ENCODE results near the gene SYCN. TPM values are rescaled to one million over a fixed set of nuclear protein-coding genes. Genes with fewer than 3 reads are reported as not detected.

SYCN gene
- total RNA-seq, 1 donor from 2014 or later: not detected

DNA sequence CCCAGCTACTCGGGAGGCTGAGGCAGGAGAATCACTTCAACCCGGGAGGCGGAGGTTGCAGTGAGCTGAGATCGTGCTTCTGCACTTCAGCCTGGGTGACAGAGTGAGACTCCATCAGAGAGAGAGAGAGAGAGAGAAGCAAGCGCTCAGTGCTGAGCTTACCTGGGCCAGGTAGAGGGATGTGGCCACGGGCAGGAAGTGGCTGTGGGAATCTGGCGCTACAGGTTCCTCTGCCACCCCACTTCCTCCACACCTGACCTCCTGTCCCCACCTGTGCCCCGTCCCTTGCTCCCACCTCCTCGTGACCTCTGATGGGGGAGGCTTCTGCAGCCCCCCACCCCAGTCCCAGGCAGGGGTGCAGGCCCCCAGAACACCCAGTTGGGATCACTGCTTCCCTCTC lies 8.3 kb downstream of the SYCN start:
- Mint-ChIP-seq H3K36me3 (no peaks in the 10 kb centered on the region), H3K27me3 (peaks cover 44% of the 10 kb centered on the region), H3K27ac (peak overlapping the region; percentile 55), H3K4me3 (peak overlapping the region; percentile 39), H3K9me3 (no peaks in the 10 kb centered on the region), H3K4me1 (ENCODE audit: unreplicated experiment) (peaks cover 23% of the 10 kb centered on the region)
- TF ChIP-seq, protein P1, sequence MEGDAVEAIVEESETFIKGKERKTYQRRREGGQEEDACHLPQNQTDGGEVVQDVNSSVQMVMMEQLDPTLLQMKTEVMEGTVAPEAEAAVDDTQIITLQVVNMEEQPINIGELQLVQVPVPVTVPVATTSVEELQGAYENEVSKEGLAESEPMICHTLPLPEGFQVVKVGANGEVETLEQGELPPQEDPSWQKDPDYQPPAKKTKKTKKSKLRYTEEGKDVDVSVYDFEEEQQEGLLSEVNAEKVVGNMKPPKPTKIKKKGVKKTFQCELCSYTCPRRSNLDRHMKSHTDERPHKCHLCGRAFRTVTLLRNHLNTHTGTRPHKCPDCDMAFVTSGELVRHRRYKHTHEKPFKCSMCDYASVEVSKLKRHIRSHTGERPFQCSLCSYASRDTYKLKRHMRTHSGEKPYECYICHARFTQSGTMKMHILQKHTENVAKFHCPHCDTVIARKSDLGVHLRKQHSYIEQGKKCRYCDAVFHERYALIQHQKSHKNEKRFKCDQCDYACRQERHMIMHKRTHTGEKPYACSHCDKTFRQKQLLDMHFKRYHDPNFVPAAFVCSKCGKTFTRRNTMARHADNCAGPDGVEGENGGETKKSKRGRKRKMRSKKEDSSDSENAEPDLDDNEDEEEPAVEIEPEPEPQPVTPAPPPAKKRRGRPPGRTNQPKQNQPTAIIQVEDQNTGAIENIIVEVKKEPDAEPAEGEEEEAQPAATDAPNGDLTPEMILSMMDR (conservative IDR thresholded peaks at IDR 0.05): no peak
- no peak for DNase-seq (ENCODE audit: extremely low spot score, unreplicated experiment)

- Mint-ChIP-seq H3K9me3 (no peaks in the 10 kb centered on the region), H3K4me3 (peak overlapping the region; percentile 39), H3K27me3 (peaks cover 42% of the 10 kb centered on the region), H3K27ac (peak overlapping the region; percentile 55), H3K4me1 (ENCODE audit: unreplicated experiment) (peaks cover 27% of the 10 kb centered on the region), H3K36me3 (no peaks in the 10 kb centered on the region)
- TF ChIP-seq, protein P1 (conservative IDR thresholded peaks at IDR 0.05): no peak
- DNase-seq (ENCODE audit: extremely low spot score, unreplicated experiment): no peak
Observed at GRCh38 chr19:39194832-39195542, 9.1 kb downstream of the SYCN start.

- Mint-ChIP-seq H3K36me3 (no peaks in the 10 kb centered on the region), H3K9me3 (no peaks in the 10 kb centered on the region), H3K27me3 (peaks cover 41% of the 10 kb centered on the region), H3K4me1 (ENCODE audit: unreplicated experiment) (peaks cover 31% of the 10 kb centered on the region), H3K27ac (peak overlapping the region; percentile 75), H3K4me3 (peak overlapping the region; percentile 12)
- DNase-seq (ENCODE audit: extremely low spot score, unreplicated experiment): no peak
- TF ChIP-seq, protein P1 (conservative IDR thresholded peaks at IDR 0.05): no peak
Observed at GRCh38 chr19:39193803-39194202, 10.3 kb downstream of the SYCN start.

DNA sequence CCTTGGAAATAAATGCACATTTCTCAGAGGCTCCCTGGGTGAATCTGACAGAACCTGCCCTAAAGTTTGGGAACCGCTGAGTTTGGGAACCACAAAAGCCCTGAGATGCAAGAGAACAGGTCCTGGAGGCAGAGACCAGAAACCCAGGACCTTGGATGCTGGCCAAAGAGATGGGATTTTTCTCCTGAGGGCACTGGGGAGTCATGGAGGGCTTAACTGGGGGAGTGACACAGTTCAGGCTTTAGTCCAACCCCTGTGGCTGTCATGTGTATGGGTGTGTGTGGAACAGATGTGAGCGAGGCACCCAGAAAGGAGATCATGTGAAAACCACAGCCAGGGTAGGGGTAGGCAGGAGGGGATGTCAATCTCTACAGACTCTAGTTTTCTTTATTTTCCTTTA lies 11.2 kb downstream of the SYCN start:
- TF ChIP-seq, protein P1 (conservative IDR thresholded peaks at IDR 0.05): no peak
- H3K4me3 Mint-ChIP-seq: no peak overlapping the region
- no peak for DNase-seq (ENCODE audit: extremely low spot score, unreplicated experiment)
- no peaks in the 10 kb centered on the region for H3K36me3 Mint-ChIP-seq
- H3K27ac Mint-ChIP-seq: no peak overlapping the region
- H3K4me1 Mint-ChIP-seq (ENCODE audit: unreplicated experiment): peaks cover 34% of the 10 kb centered on the region
- H3K9me3 Mint-ChIP-seq: no peaks in the 10 kb centered on the region
- peaks cover 31% of the 10 kb centered on the region for H3K27me3 Mint-ChIP-seq

DNA sequence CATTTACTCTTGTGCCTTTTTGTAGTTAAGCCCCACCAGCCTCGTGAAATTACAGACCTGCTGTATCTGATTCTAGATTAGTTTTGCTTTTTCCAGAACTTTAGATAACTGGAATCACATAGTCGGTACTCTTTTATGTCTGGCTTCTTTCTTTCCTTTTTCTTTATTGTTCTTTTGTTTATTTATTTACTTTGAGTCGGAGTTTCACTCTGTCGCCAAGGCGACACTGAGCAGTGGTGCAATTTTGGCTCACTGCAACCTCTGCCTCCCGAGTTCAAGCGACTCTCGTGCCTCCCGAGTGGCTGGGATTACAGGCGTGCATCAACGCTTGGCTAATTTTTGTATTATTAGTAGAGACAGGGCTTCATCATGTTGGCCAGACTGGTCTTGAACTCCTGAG lies 13.3 kb downstream of the SYCN start:
- H3K27ac Mint-ChIP-seq: no peak overlapping the region

More for the DNA sequence above, 13.3 kb downstream of the SYCN start:
- peaks cover 31% of the 10 kb centered on the region for H3K4me1 Mint-ChIP-seq (ENCODE audit: unreplicated experiment)
- no peak overlapping the region for H3K4me3 Mint-ChIP-seq
- H3K9me3 Mint-ChIP-seq: peaks cover 4% of the 10 kb centered on the region
- DNase-seq (ENCODE audit: extremely low spot score, unreplicated experiment): no peak
- H3K27me3 Mint-ChIP-seq: peaks cover 16% of the 10 kb centered on the region
- no peaks in the 10 kb centered on the region for H3K36me3 Mint-ChIP-seq
- TF ChIP-seq, protein P1 (conservative IDR thresholded peaks at IDR 0.05): no peak
